GM06990 (cell line): ENCODE results near the gene MAP3K13.
A peak's percentile ranks its signal among the peaks of the same experiment; 100 is the strongest.

ENCODE experiments used
- DNase-seq: peaks from one replicate; pipeline ENCODE4 v3.0.0-alpha.2; 2011; ENCODE audit not compliant: insufficient read length; ENCODE audit errors: extremely low read depth
- H3K27me3 ChIP-seq: replicated peaks from 2 replicates; pipeline ENCODE4 v1.6.0; 2011; ENCODE audit warnings: low read length; ENCODE audit not compliant: control insufficient read depth, insufficient read depth
- H3K36me3 ChIP-seq: 2 replicates; pipeline ENCODE4 v1.5.1; 2011; ENCODE audit warnings: low read length; ENCODE audit not compliant: control insufficient read depth, insufficient read depth
- H3K4me3 ChIP-seq: replicated peaks from 2 replicates; pipeline ENCODE4 v1.5.1; 2011; ENCODE audit warnings: low read depth, mild to moderate bottlenecking, control low read depth, low read length
- CTCF ChIP-seq: IDR thresholded peaks from 2 replicates; pipeline ENCODE4 v1.5.1; 2011; ENCODE audit warnings: low read length, control low read depth, mild to moderate bottlenecking, inconsistent platforms; ENCODE audit not compliant: insufficient read depth, poor library complexity, severe bottlenecking

MAP3K13 gene

GRCh38 chr3:185517387-185518130, 154.6 kb downstream of the MAP3K13 start:
- H3K4me3 ChIP-seq = no peak overlapping the region
- no peak for DNase-seq
- TF ChIP-seq CTCF = no peak

GRCh38 chr3:185519021-185519420, 156.1 kb downstream of the MAP3K13 start:
- Histone ChIP-seq H3K4me3 (no peak overlapping the region), H3K36me3 (peaks cover 5% of the 10 kb centered on the region), H3K27me3 (no peaks in the 10 kb centered on the region)
- peak; percentile 9 for TF ChIP-seq CTCF
- no peak for DNase-seq

More at GRCh38 chr3:185517387-185518130, 154.6 kb downstream of the MAP3K13 start:
- H3K36me3 ChIP-seq = peaks cover 5% of the 10 kb centered on the region
- H3K27me3 ChIP-seq = no peaks in the 10 kb centered on the region

- no peak for TF ChIP-seq CTCF
- Histone ChIP-seq H3K4me3 (no peak overlapping the region), H3K36me3 (peaks cover 2% of the 10 kb centered on the region), H3K27me3 (no peaks in the 10 kb centered on the region)
- no peak for DNase-seq
These were observed 158.6 kb downstream of the MAP3K13 start for GRCh38 chr3:185521349-185522138.

GRCh38 chr3:185526349-185526951, 163.5 kb downstream of the MAP3K13 start:
- TF ChIP-seq CTCF = no peak
- Histone ChIP-seq H3K4me3 (no peak overlapping the region), H3K36me3 (no peaks in the 10 kb centered on the region; the same call in 1 of the 2 replicates), H3K27me3 (no peaks in the 10 kb centered on the region)
- DNase-seq = no peak

- Histone ChIP-seq H3K36me3 (no peaks in the 10 kb centered on the region; the same call in 1 of the 2 replicates), H3K27me3 (no peaks in the 10 kb centered on the region), H3K4me3 (no peak overlapping the region)
- no peak for TF ChIP-seq CTCF
- no peak for DNase-seq
These were observed 164.4 kb downstream of the MAP3K13 start for GRCh38 chr3:185527364-185527763.
